Activated CD4-positive, alpha-beta T cell treated with anti-CD3 and anti-CD28 coated beads, Interleukin-2, amount 10 ng/mL, durations not matched to agents 24 days and 14 days (primary cell): Measurements from ENCODE around the gene PFDN5. TPM values are rescaled to one million over a fixed set of nuclear protein-coding genes. Genes with fewer than 3 reads are reported as not detected.
"Not testable (repeated sequence)": the region's sequence is repeated elsewhere in the genome, so short reads cannot be mapped to it uniquely, and the experiment has no call there.

Experiments used
- DNase-seq: peaks from one replicate; pipeline ENCODE4 v3.0.0; 2022
- H3K27ac Mint-ChIP-seq: one replicate; pipeline ENCODE4 v1.8.0; 2022; ENCODE audit warnings: mild to moderate bottlenecking, mixed read lengths
- H3K27me3 Mint-ChIP-seq: one replicate; pipeline ENCODE4 v1.8.0; 2022; ENCODE audit warnings: mixed read lengths
- H3K36me3 Mint-ChIP-seq: one replicate; pipeline ENCODE4 v1.8.0; 2022; ENCODE audit warnings: low read depth, mild to moderate bottlenecking, mixed read lengths
- H3K4me1 Mint-ChIP-seq: one replicate; pipeline ENCODE4 v1.8.0; 2021; ENCODE audit warnings: mixed read lengths
- H3K4me3 Mint-ChIP-seq: one replicate; pipeline ENCODE4 v1.8.0; 2022; ENCODE audit warnings: mild to moderate bottlenecking, moderate library complexity, mixed read lengths
- H3K9me3 Mint-ChIP-seq: one replicate; pipeline ENCODE4 v1.8.0; 2021; ENCODE audit warnings: mixed read lengths
- intact Hi-C: fragments of 100-400 bp; cut with micrococcal nuclease; formaldehyde crosslinking; loops from one replicate; pipeline ENCODE4 v1.15.1; 2023
- total RNA-seq: library from RNA; stranded (reverse); gene quantifications from 2 replicates; pipeline ENCODE4 v1.2.3, GENCODE V29; 2022

The PFDN5 gene
- total RNA-seq, 1 donor from 2014 or later: 319 TPM

GRCh38 chr12:53326460-53327185, 31.3 kb downstream of the PFDN5 start:
- H3K36me3 Mint-ChIP-seq: no peaks in the 10 kb centered on the region

GRCh38 chr12:53327435-53328042, 32.2 kb downstream of the PFDN5 start:
- intact Hi-C loops: no loop called here
- no peaks in the 10 kb centered on the region for H3K36me3 Mint-ChIP-seq
- no peak overlapping the region for H3K4me3 Mint-ChIP-seq
- no peak for DNase-seq
- no peak overlapping the region for H3K27ac Mint-ChIP-seq
- peaks cover 20% of the 10 kb centered on the region for H3K4me1 Mint-ChIP-seq
- no peaks in the 10 kb centered on the region for H3K9me3 Mint-ChIP-seq
- peaks cover 20% of the 10 kb centered on the region for H3K27me3 Mint-ChIP-seq

More at GRCh38 chr12:53326460-53327185, 31.3 kb downstream of the PFDN5 start:
- intact Hi-C loops: no loop called here
- DNase-seq: no peak
- Mint-ChIP-seq H3K4me1 (peaks cover 21% of the 10 kb centered on the region), H3K9me3 (no peaks in the 10 kb centered on the region), H3K27ac (peak overlapping the region; percentile 71), H3K27me3 (peaks cover 13% of the 10 kb centered on the region), H3K4me3 (peak overlapping the region; percentile 67)

- no peak overlapping the region for H3K4me3 Mint-ChIP-seq
- H3K27ac Mint-ChIP-seq: no peak overlapping the region
- intact Hi-C loops: no loop called here
- peaks cover 20% of the 10 kb centered on the region for H3K27me3 Mint-ChIP-seq
- no peaks in the 10 kb centered on the region for H3K9me3 Mint-ChIP-seq
- no peak for DNase-seq
- peaks cover 19% of the 10 kb centered on the region for H3K4me1 Mint-ChIP-seq
- H3K36me3 Mint-ChIP-seq: no peaks in the 10 kb centered on the region
Measured at GRCh38 chr12:53328043-53328435, 32.7 kb downstream of the PFDN5 start.

- Mint-ChIP-seq H3K36me3 (no peaks in the 10 kb centered on the region), H3K27me3 (peaks cover 34% of the 10 kb centered on the region), H3K9me3 (no peaks in the 10 kb centered on the region), H3K4me3 (no peak overlapping the region), H3K4me1 (peaks cover 6% of the 10 kb centered on the region), H3K27ac (no peak overlapping the region)
- intact Hi-C loops: no loop called here
- no peak for DNase-seq
Measured at GRCh38 chr12:53330671-53331070, 35.3 kb downstream of the PFDN5 start.

- not testable (repeated sequence) for H3K36me3 Mint-ChIP-seq, DNase-seq
Measured at GRCh38 chr12:53332339-53332738, 37.0 kb downstream of the PFDN5 start.

GRCh38 chr12:53332744-53333143, 37.4 kb downstream of the PFDN5 start:
- H3K36me3 Mint-ChIP-seq: no peaks in the 10 kb centered on the region
- peaks cover 45% of the 10 kb centered on the region for H3K27me3 Mint-ChIP-seq
- no peaks in the 10 kb centered on the region for H3K9me3 Mint-ChIP-seq
- no peak overlapping the region for H3K27ac Mint-ChIP-seq
- intact Hi-C loops: no loop called here
- no peak overlapping the region for H3K4me3 Mint-ChIP-seq
- no peak for DNase-seq
- peaks cover 12% of the 10 kb centered on the region for H3K4me1 Mint-ChIP-seq

More at GRCh38 chr12:53332339-53332738, 37.0 kb downstream of the PFDN5 start:
- H3K9me3 Mint-ChIP-seq, intact Hi-C loops, H3K27ac Mint-ChIP-seq, H3K4me3 Mint-ChIP-seq, H3K4me1 Mint-ChIP-seq: not testable (repeated sequence)
- peaks cover 45% of the 10 kb centered on the region for H3K27me3 Mint-ChIP-seq

GRCh38 chr12:53333289-53333688, 37.9 kb downstream of the PFDN5 start:
- Mint-ChIP-seq H3K9me3 (no peaks in the 10 kb centered on the region), H3K27me3 (peaks cover 49% of the 10 kb centered on the region), H3K4me1 (peaks cover 16% of the 10 kb centered on the region), H3K36me3 (no peaks in the 10 kb centered on the region), H3K27ac (no peak overlapping the region), H3K4me3 (no peak overlapping the region)
- no peak for DNase-seq
- intact Hi-C loops: no loop called here

- Mint-ChIP-seq H3K27me3 (peaks cover 52% of the 10 kb centered on the region), H3K27ac (no peak overlapping the region), H3K9me3 (no peaks in the 10 kb centered on the region), H3K36me3 (no peaks in the 10 kb centered on the region), H3K4me3 (no peak overlapping the region), H3K4me1 (peaks cover 17% of the 10 kb centered on the region)
- no peak for DNase-seq
- intact Hi-C loops: no loop called here
Measured at GRCh38 chr12:53333845-53334244, 38.5 kb downstream of the PFDN5 start.

GRCh38 chr12:53334822-53335221, 39.5 kb downstream of the PFDN5 start:
- no peaks in the 10 kb centered on the region for H3K9me3 Mint-ChIP-seq
- H3K27ac Mint-ChIP-seq: no peak overlapping the region
- no peak overlapping the region for H3K4me3 Mint-ChIP-seq
- no peaks in the 10 kb centered on the region for H3K36me3 Mint-ChIP-seq
- H3K4me1 Mint-ChIP-seq: peaks cover 17% of the 10 kb centered on the region
- intact Hi-C loops: no loop called here
- DNase-seq: no peak
- H3K27me3 Mint-ChIP-seq: peaks cover 50% of the 10 kb centered on the region

GRCh38 chr12:53336181-53336681, 40.9 kb downstream of the PFDN5 start, which contains the start of gene SP7:
SP7 (minus strand) TSS chr12:53336354; CDS start chr12:53335646, 708 bp downstream.
- Mint-ChIP-seq H3K4me3 (no peak within 1 kb of the TSS), H3K9me3 (no peaks in the 10 kb centered on the region), H3K36me3 (no peaks in the 10 kb centered on the region), H3K4me1 (peaks cover 24% of the 10 kb centered on the region), H3K27me3 (peaks cover 52% of the 10 kb centered on the region), H3K27ac (no peak within 1 kb of the TSS)
- intact Hi-C loops: no loop called here
- DNase-seq: no peak

GRCh38 chr12:53338017-53338416, 42.7 kb downstream of the PFDN5 start:
- H3K36me3 Mint-ChIP-seq: no peaks in the 10 kb centered on the region

GRCh38 chr12:53338916-53339315, 43.6 kb downstream of the PFDN5 start:
- no peak overlapping the region for H3K4me3 Mint-ChIP-seq
- H3K36me3 Mint-ChIP-seq: no peaks in the 10 kb centered on the region
- no peak overlapping the region for H3K27ac Mint-ChIP-seq
- DNase-seq: no peak
- H3K27me3 Mint-ChIP-seq: peaks cover 45% of the 10 kb centered on the region
- intact Hi-C loops: no loop called here
- no peaks in the 10 kb centered on the region for H3K9me3 Mint-ChIP-seq
- H3K4me1 Mint-ChIP-seq: peaks cover 31% of the 10 kb centered on the region

More at GRCh38 chr12:53338017-53338416, 42.7 kb downstream of the PFDN5 start:
- Mint-ChIP-seq H3K27ac (no peak overlapping the region), H3K4me1 (peaks cover 23% of the 10 kb centered on the region), H3K27me3 (peaks cover 47% of the 10 kb centered on the region), H3K4me3 (no peak overlapping the region), H3K9me3 (no peaks in the 10 kb centered on the region)
- intact Hi-C loops: no loop called here
- DNase-seq: no peak

- Mint-ChIP-seq H3K9me3 (no peaks in the 10 kb centered on the region), H3K27ac (no peak overlapping the region), H3K4me1 (peaks cover 41% of the 10 kb centered on the region), H3K4me3 (no peak overlapping the region), H3K36me3 (peaks cover 1% of the 10 kb centered on the region), H3K27me3 (peaks cover 35% of the 10 kb centered on the region)
- DNase-seq: no peak
- intact Hi-C loops: no loop called here
Measured at GRCh38 chr12:53340398-53340797, 45.1 kb downstream of the PFDN5 start.

- Mint-ChIP-seq H3K27me3 (peaks cover 9% of the 10 kb centered on the region), H3K36me3 (peaks cover 1% of the 10 kb centered on the region), H3K27ac (peak overlapping the region; percentile 52), H3K4me1 (peaks cover 25% of the 10 kb centered on the region), H3K4me3 (peak overlapping the region; percentile 42), H3K9me3 (no peaks in the 10 kb centered on the region)
- DNase-seq: no peak
- intact Hi-C loops: no loop called here
Measured at GRCh38 chr12:53343449-53343848, 48.1 kb downstream of the PFDN5 start.
